Vagina (tissue), 2 donors: ENCODE measurements around the gene CMSS1. TPM values are rescaled to one million over a fixed set of nuclear protein-coding genes. Genes with fewer than 3 reads are reported as not detected.
"Not testable (repeated sequence)": the region's sequence is repeated elsewhere in the genome, so short reads cannot be mapped to it uniquely, and the experiment has no call there.

Experiments used
- DNase-seq, 2 donors: peaks; one replicate each; pipeline ENCODE4 v3.0.0-alpha.2; 2017; ENCODE audit errors: extremely low spot score in 2 of 2
- H3K27ac ChIP-seq: fragments of 200-600 bp; sonication (generic); one replicate; pipeline ENCODE4 v1.5.1; 2019
- H3K27me3 ChIP-seq: fragments of 200-600 bp; sonication (generic); one replicate; pipeline ENCODE4 v1.5.1; 2019
- H3K36me3 ChIP-seq, 2 donors: fragments of 200-600 bp; sonication (generic); one replicate each; pipeline ENCODE4 v1.5.1; 2017 to 2019
- H3K4me1 ChIP-seq: fragments of 200-600 bp; sonication (generic); one replicate; pipeline ENCODE4 v1.5.1; 2019
- H3K4me3 ChIP-seq, 2 donors: fragments of 200-600 bp; sonication (generic); 1 replicate in 1 of 2; 2 replicates in 1 of 2; pipeline ENCODE4 v1.5.1; 2016 to 2019
- H3K9me3 ChIP-seq: fragments of 200-600 bp; sonication (generic); one replicate; pipeline ENCODE4 v1.5.1; 2019
- POLR2A ChIP-seq, 2 donors: fragments of 450-650 bp; IDR thresholded peaks; one replicate each; pipeline ENCODE4 v1.6.1; 2017; ENCODE audit warnings: antibody characterized with exemption in 2 of 2, mild to moderate bottlenecking in 2 of 2, moderate library complexity in 2 of 2
- POLR2AphosphoS5 ChIP-seq, 2 donors: sonication (generic); formaldehyde crosslinking; IDR thresholded peaks; one replicate each; pipeline ENCODE4 v1.9.0; 2017; ENCODE audit warnings: antibody characterized with exemption in 2 of 2, mild to moderate bottlenecking in 2 of 2, low read depth in 1 of 2; ENCODE audit not compliant: insufficient read depth in 1 of 2
- intact Hi-C: fragments of 100-400 bp; cut with DNase I; formaldehyde crosslinking; loops from one replicate; pipeline ENCODE4 v1.15.1; 2023
- microRNA-seq: library from miRNA; unstranded; fragments of <30 nt; microRNA quantifications from one replicate; pipeline ENCODE4, GENCODE V29; 2017; ENCODE audit warnings: borderline number of aligned reads, borderline replicate concordance
- small RNA-seq: library from RNA; depleted of rRNA; stranded (forward); fragments of <200 nt; gene quantifications from one replicate; pipeline ENCODE3, GENCODE V24; 2016
- total RNA-seq: library from RNA; depleted of rRNA; stranded (reverse); fragments of >200 nt; gene quantifications from one replicate; pipeline ENCODE4 v1.2.3, GENCODE V29; 2016
- TF ChIP-seq, protein P1 (sequence below), 3 experiments: fragments of 450-650 bp in 2 of 3; fragments of 200-600 bp in 1 of 3; sonication (generic) in 1 of 3; IDR thresholded peaks; one replicate each; pipeline ENCODE4 v1.5.1; 2017 to 2019; ENCODE audit warnings: antibody characterized with exemption in 3 of 3, mild to moderate bottlenecking in 2 of 3, moderate library complexity in 2 of 3

Gene CMSS1
- total RNA-seq, 1 donor from 2014 or later = 21.4 TPM

DNA sequence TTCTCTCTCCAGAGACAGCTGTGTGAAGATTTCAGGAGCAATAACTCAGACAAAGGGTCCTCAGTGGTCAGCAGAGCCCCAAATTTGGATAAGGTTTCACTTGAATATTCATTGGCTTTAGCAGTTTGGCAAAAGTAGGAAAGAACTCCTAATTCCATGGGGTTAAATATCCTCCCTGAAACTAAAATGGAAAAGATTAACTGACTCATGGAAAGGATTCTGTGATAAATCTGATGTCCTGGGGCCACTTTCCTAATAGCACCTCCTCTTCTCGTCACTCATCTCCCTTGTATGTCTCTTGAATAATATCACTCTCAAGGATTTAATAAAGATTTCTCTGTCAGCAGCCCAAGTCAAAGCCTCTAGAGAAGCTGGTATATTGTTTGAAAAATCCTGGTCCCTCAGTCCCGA lies 409.9 kb downstream of the CMSS1 start:
- Histone ChIP-seq H3K36me3 (no peaks in the 10 kb centered on the region), H3K4me3 (no peak overlapping the region), H3K9me3 (no peaks in the 10 kb centered on the region), H3K4me1 (no peaks in the 10 kb centered on the region), H3K27me3 (no peaks in the 10 kb centered on the region), H3K27ac (no peak overlapping the region)
- intact Hi-C loops = no loop called here
- no peak for DNase-seq
- TF ChIP-seq POLR2A (IDR thresholded peaks at IDR 0.05) (no peak), POLR2AphosphoS5 (IDR thresholded peaks at IDR 0.05; ENCODE audit: insufficient read depth in 1 of 2, low read depth in 1 of 2) (no peak)
- TF ChIP-seq, protein P1, sequence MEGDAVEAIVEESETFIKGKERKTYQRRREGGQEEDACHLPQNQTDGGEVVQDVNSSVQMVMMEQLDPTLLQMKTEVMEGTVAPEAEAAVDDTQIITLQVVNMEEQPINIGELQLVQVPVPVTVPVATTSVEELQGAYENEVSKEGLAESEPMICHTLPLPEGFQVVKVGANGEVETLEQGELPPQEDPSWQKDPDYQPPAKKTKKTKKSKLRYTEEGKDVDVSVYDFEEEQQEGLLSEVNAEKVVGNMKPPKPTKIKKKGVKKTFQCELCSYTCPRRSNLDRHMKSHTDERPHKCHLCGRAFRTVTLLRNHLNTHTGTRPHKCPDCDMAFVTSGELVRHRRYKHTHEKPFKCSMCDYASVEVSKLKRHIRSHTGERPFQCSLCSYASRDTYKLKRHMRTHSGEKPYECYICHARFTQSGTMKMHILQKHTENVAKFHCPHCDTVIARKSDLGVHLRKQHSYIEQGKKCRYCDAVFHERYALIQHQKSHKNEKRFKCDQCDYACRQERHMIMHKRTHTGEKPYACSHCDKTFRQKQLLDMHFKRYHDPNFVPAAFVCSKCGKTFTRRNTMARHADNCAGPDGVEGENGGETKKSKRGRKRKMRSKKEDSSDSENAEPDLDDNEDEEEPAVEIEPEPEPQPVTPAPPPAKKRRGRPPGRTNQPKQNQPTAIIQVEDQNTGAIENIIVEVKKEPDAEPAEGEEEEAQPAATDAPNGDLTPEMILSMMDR (IDR thresholded peaks at IDR 0.05) = no peak

DNA sequence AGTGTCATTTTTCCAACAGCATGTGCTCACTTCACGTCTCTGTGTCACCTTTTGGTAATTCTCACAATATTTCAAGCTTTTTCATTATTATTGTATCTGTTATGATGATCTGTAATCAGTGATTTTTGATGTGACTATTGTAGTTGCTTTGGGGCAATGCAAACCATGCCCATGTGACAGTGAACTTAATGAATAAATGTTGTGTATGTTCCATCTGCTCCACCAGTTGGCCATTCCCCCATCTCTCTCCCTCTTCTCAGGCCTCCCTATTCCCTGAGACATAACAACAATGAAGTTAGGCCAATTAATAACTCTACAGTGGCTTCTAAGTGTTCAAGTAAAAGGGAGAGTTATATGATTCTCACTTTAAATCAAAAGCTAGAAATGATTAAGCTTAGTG lies 410.6 kb downstream of the CMSS1 start:
- DNase-seq = no peak
- no peaks in the 10 kb centered on the region for H3K4me1 ChIP-seq
- intact Hi-C loops = no loop called here
- H3K27ac ChIP-seq = no peak overlapping the region
- no peak overlapping the region for H3K4me3 ChIP-seq
- no peaks in the 10 kb centered on the region for H3K9me3 ChIP-seq
- no peaks in the 10 kb centered on the region for H3K36me3 ChIP-seq
- TF ChIP-seq POLR2A (IDR thresholded peaks at IDR 0.05) = no peak
- TF ChIP-seq, protein P1 (IDR thresholded peaks at IDR 0.05) = no peak
- TF ChIP-seq POLR2AphosphoS5 (IDR thresholded peaks at IDR 0.05; ENCODE audit: insufficient read depth in 1 of 2, low read depth in 1 of 2) = no peak
- no peaks in the 10 kb centered on the region for H3K27me3 ChIP-seq

GRCh38 chr3:100229188-100229587 lies 411.5 kb downstream of the CMSS1 start:
- intact Hi-C loops, H3K9me3 ChIP-seq: not testable (repeated sequence)

DNA sequence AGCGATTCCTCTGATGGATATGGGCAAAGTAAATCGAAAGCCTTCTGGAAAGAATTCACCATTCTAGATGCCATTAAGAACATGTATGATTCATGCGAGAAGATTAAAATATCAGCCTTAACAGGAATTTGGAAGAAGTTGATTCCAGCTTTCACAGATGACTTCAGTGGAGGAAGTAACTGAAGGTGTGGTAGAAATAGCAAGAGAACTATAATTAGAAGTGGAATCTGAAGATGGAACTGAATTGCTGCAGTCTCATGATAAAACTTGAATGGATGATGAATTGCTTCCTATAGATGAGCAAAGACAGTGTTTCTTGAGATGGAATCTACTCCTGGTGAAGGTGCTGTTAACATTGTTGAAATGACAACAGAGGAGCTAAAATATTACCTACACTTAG lies 413.0 kb downstream of the CMSS1 start:
- no peak for DNase-seq
- no peaks in the 10 kb centered on the region for H3K4me1 ChIP-seq
- intact Hi-C loops = no loop called here
- no peaks in the 10 kb centered on the region for H3K36me3 ChIP-seq
- TF ChIP-seq, protein P1 (IDR thresholded peaks at IDR 0.05) = no peak
- no peak for TF ChIP-seq POLR2A (IDR thresholded peaks at IDR 0.05)
- no peak for TF ChIP-seq POLR2AphosphoS5 (IDR thresholded peaks at IDR 0.05; ENCODE audit: insufficient read depth in 1 of 2, low read depth in 1 of 2)
- H3K27me3 ChIP-seq = no peaks in the 10 kb centered on the region
- H3K4me3 ChIP-seq = no peak overlapping the region
- no peak overlapping the region for H3K27ac ChIP-seq
- no peaks in the 10 kb centered on the region for H3K9me3 ChIP-seq

More at GRCh38 chr3:100229188-100229587, 411.5 kb downstream of the CMSS1 start:
- not testable (repeated sequence) for H3K27ac ChIP-seq, H3K4me3 ChIP-seq, H3K36me3 ChIP-seq, DNase-seq, H3K4me1 ChIP-seq, H3K27me3 ChIP-seq

Small RNA genes within 50 kb of the gene (microRNA-seq; reads per million reads assigned to microRNA genes)
- not detected for gene MIR3921

Small RNA genes within 50 kb of the gene (small RNA-seq; reads per million reads assigned to genes)
- not detected for gene MIR3921

Other genes with a start within 250 kb of the CMSS1 start
- gene COL8A1, start 179.3 kb upstream of the CMSS1 start, total RNA-seq = 23.1 TPM